ENCODE results near the gene GGCT.

DNA sequence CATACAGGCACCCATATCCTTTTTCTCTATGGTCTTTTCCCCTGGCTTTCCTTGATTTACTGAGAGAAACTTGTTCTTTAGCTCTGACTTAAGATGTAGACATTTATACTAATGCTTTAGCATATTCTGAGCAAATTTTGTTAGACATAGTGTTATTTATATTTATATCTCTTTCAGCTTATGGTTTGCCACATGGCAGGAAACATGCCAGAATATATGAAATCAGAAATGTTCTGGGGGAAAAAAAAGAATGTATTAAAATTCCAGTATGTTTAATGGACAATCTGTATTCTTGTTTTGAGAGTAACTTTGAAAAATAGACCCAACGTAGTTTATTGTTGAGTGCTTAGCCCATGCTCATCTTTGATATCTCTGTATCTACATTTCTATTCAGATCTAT, 10.1 kb upstream of the GGCT start:
- TF ChIP-seq, protein P1, sequence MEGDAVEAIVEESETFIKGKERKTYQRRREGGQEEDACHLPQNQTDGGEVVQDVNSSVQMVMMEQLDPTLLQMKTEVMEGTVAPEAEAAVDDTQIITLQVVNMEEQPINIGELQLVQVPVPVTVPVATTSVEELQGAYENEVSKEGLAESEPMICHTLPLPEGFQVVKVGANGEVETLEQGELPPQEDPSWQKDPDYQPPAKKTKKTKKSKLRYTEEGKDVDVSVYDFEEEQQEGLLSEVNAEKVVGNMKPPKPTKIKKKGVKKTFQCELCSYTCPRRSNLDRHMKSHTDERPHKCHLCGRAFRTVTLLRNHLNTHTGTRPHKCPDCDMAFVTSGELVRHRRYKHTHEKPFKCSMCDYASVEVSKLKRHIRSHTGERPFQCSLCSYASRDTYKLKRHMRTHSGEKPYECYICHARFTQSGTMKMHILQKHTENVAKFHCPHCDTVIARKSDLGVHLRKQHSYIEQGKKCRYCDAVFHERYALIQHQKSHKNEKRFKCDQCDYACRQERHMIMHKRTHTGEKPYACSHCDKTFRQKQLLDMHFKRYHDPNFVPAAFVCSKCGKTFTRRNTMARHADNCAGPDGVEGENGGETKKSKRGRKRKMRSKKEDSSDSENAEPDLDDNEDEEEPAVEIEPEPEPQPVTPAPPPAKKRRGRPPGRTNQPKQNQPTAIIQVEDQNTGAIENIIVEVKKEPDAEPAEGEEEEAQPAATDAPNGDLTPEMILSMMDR (IDR thresholded peaks at IDR 0.05), result no peak
- no peak for TF ChIP-seq POLR2A (IDR thresholded peaks at IDR 0.05)
